AG09309 (cell line): ENCODE data around the gene PSMA5.

ENCODE experiments used
- DNase-seq: peaks from one replicate; pipeline ENCODE4 v3.0.0-alpha.2; 2010; ENCODE audit warnings: low read depth
- H3K4me3 ChIP-seq: 2 replicates; pipeline ENCODE4 v1.5.1; 2011; ENCODE audit warnings: mild to moderate bottlenecking, low read depth, low read length, moderate library complexity; ENCODE audit not compliant: control insufficient read depth
- TF ChIP-seq, protein P1 (sequence below): IDR thresholded peaks from 2 replicates; pipeline ENCODE4 v1.5.1; 2011; ENCODE audit warnings: mild to moderate bottlenecking, low read depth, low read length, inconsistent platforms; ENCODE audit not compliant: insufficient read depth, control insufficient read depth; ENCODE audit errors: missing control alignments

PSMA5 gene

DNA sequence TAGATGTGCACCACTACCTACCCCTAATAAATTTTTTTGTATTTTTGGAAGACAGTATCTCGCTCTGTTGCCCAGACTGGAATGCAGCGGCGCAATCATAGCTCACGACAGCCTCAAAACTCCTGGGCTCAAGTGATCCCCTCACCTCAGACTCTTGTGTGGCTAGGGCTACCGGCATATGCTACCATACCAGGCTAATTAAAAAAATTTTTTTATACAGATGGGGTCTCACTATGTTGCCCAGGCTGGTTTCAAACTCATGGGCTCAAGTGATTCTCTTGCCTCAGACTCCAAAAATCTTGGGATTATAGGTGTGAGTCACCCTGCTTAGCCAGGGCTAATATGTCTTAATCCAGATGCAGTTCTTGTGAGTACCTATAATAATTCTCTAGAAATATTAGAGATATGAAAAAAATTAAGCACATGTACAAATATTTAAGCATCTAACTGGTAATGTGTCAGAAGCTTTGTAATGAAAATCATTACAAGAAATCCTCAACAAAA, 38.0 kb downstream of the PSMA5 start:
- TF ChIP-seq, protein P1, sequence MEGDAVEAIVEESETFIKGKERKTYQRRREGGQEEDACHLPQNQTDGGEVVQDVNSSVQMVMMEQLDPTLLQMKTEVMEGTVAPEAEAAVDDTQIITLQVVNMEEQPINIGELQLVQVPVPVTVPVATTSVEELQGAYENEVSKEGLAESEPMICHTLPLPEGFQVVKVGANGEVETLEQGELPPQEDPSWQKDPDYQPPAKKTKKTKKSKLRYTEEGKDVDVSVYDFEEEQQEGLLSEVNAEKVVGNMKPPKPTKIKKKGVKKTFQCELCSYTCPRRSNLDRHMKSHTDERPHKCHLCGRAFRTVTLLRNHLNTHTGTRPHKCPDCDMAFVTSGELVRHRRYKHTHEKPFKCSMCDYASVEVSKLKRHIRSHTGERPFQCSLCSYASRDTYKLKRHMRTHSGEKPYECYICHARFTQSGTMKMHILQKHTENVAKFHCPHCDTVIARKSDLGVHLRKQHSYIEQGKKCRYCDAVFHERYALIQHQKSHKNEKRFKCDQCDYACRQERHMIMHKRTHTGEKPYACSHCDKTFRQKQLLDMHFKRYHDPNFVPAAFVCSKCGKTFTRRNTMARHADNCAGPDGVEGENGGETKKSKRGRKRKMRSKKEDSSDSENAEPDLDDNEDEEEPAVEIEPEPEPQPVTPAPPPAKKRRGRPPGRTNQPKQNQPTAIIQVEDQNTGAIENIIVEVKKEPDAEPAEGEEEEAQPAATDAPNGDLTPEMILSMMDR: no peak
- no peak for DNase-seq
- H3K4me3 ChIP-seq: no peak overlapping the region

DNA sequence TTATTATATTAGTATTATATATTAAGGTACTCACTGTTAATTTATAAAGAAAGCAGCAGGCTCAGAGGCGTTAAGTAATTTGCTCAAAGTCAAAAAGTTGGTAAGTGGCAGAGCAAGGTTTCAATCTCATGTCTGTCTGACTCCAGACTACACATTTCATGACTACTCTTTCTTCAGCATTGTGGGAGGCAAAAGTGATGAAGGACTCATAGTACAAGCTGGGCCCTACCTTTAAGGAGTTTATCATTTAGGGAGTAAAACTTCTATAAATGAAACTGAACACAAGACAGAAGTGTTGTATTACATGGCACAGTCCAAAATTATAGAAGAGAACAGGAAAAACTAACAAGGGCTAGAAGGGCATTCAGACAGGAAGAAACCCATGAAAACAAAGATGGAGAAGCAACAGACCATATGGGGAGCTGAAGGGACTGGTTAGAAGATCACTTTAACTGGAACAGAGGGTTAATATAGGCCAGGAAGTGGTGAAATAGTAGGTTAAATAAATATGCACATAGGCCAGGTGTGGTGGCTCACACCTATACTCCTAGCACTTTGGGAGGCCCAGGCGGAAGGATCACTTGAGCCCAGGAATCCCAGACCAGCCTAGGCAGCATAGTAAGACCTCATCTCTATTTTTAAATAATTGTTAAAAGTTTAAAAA, 40.1 kb downstream of the PSMA5 start:
- TF ChIP-seq, protein P1: no peak
- DNase-seq: no peak
- H3K4me3 ChIP-seq: no peak overlapping the region

- no peak for DNase-seq
- TF ChIP-seq, protein P1: no peak
- no peak overlapping the region for H3K4me3 ChIP-seq
Measured at GRCh38 chr1:109385417-109385816, 40.8 kb downstream of the PSMA5 start.

DNA sequence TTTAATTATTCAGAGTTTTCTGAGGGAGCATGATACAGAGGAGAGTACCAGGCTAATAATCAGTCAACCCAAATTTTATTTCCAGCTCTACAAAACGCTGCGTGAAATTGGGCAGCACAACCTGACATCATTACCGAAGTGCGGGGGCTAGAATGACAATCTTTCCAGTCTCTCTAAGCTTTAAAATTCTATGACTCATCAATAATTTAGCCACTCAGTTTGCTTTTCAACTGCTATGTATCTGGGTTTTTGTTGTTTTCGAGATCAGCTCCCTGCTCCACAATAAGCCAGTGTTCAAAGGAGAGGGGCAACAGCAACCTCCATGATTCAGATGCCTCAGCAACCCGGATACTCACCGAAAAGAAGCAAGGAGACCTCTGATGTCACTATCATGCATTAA, 42.4 kb downstream of the PSMA5 start:
- TF ChIP-seq, protein P1: no peak
- no peak overlapping the region for H3K4me3 ChIP-seq

DNA sequence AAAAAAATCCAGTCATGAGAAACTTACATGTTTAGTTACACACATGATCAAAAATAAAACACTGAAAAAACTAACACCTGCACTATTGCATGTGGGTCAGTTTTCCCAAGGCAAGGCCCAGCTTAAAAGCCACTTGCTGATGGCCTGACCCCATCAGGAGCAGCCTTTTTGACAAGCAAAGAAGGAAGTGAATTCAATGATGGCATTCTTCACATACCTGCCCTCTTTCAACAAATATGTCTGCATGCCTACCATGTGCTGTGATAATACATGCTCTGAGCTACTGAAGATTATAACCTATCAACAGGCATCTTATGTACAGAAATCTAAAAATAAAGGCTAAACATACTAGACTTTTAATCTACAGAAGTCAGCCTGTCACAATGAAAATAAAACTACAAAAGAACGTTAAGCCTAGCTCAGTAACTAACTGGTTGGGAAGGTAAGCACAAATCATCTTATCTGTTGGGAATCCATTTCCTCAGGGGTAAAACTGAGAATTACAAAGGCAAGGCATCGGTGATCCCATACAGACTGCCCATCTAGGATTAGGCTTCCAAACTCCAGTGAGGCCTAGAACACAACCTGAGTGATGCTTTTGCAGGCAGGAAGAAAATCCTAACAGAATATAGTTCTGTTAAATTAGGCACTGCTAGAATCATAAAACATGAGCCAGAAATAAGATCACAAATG, 43.0 kb downstream of the PSMA5 start:
- TF ChIP-seq, protein P1: no peak
- H3K4me3 ChIP-seq: no peak overlapping the region
- no peak for DNase-seq

More for the DNA sequence above, 42.4 kb downstream of the PSMA5 start:
- DNase-seq: no peak

DNA sequence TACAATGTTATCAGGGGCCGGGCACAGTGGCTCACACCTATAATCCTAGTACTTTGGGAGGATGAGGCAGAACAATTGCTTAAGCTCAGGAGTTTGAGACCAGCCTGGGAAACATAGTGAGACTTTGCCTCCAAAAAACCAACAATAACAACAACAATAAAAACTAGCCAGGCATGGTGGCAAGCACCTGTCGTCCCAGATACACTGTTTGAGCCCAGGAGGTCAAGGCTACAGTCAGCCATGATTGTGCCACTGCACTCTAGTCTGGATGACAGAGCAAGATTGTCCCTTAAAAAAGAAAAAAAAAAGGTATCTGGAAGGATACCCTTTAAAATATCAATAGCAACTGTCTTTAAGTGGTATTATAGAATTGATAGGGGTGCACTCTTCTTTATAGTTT, 44.7 kb downstream of the PSMA5 start:
- DNase-seq: no peak
- no peak overlapping the region for H3K4me3 ChIP-seq
- TF ChIP-seq, protein P1: no peak
